NT2/D1 (cell line): ENCODE measurements around the gene PRKD3.
"Not testable (repeated sequence)": the region's sequence is repeated elsewhere in the genome, so short reads cannot be mapped to it uniquely, and the experiment has no call there.

ENCODE experiments used
- DNase-seq: peaks from one replicate; pipeline ENCODE4 v3.0.0-alpha.2; 2011; ENCODE audit warnings: low read depth, low spot score
- H3K27me3 ChIP-seq: 2 replicates; pipeline ENCODE4 v1.6.0; 2011; ENCODE audit warnings: mild to moderate bottlenecking; ENCODE audit not compliant: insufficient read length, insufficient read depth
- H3K36me3 ChIP-seq: 2 replicates; pipeline ENCODE4 v1.6.1; 2011; ENCODE audit warnings: mild to moderate bottlenecking, low read length, mixed read lengths; ENCODE audit not compliant: insufficient read depth, insufficient read length
- H3K4me1 ChIP-seq: 2 replicates; pipeline ENCODE4 v1.5.1; 2011; ENCODE audit not compliant: insufficient read depth, insufficient read length
- H3K4me3 ChIP-seq: 2 replicates; pipeline ENCODE4 v1.5.1; 2011; ENCODE audit warnings: low read depth; ENCODE audit not compliant: insufficient read length
- H3K9ac ChIP-seq: 2 replicates; pipeline ENCODE4 v1.6.0; 2011; ENCODE audit warnings: low read depth; ENCODE audit not compliant: insufficient read length
- H3K9me3 ChIP-seq: 2 replicates; pipeline ENCODE4 v1.5.1; 2011; ENCODE audit warnings: mild to moderate bottlenecking, low read length; ENCODE audit not compliant: insufficient read depth
- SUZ12 ChIP-seq: IDR thresholded peaks from 2 replicates; pipeline ENCODE4 v1.6.1; 2011; ENCODE audit not compliant: insufficient read length, insufficient read depth; ENCODE audit errors: extremely low read depth
- YY1 ChIP-seq: IDR thresholded peaks from 2 replicates; pipeline ENCODE4 v1.6.1; 2011; ENCODE audit not compliant: insufficient read length, insufficient read depth
- ZNF274 ChIP-seq: IDR thresholded peaks from 2 replicates; pipeline ENCODE4 v1.6.1; 2011; ENCODE audit warnings: mild to moderate bottlenecking, low read depth, low read length

The PRKD3 gene

GRCh38 chr2:37295469-37296073 lies 29.1 kb downstream of the PRKD3 start:
- no peak overlapping the region for H3K4me3 ChIP-seq
- TF ChIP-seq ZNF274 (no peak), YY1 (no peak), SUZ12 (no peak)
- H3K4me1 ChIP-seq: no peaks in the 10 kb centered on the region
- no peaks in the 10 kb centered on the region for H3K27me3 ChIP-seq
- H3K9me3 ChIP-seq: no peaks in the 10 kb centered on the region
- no peak for DNase-seq
- no peak overlapping the region for H3K9ac ChIP-seq
- H3K36me3 ChIP-seq: peaks cover 14% of the 10 kb centered on the region

GRCh38 chr2:37294858-37295257 lies 29.8 kb downstream of the PRKD3 start:
- not testable (repeated sequence) for H3K27me3 ChIP-seq, H3K9ac ChIP-seq, H3K4me3 ChIP-seq, H3K9me3 ChIP-seq, H3K4me1 ChIP-seq, DNase-seq
- peaks cover 17% of the 10 kb centered on the region for H3K36me3 ChIP-seq

GRCh38 chr2:37291680-37292079 lies 33.0 kb downstream of the PRKD3 start:
- no peaks in the 10 kb centered on the region for H3K27me3 ChIP-seq
- no peak for DNase-seq
- no peak overlapping the region for H3K4me3 ChIP-seq
- no peak for TF ChIP-seq ZNF274
- peaks cover 36% of the 10 kb centered on the region for H3K36me3 ChIP-seq
- no peak overlapping the region for H3K9ac ChIP-seq
- H3K4me1 ChIP-seq: no peaks in the 10 kb centered on the region
- H3K9me3 ChIP-seq: no peaks in the 10 kb centered on the region

- H3K4me1 ChIP-seq: no peaks in the 10 kb centered on the region
- TF ChIP-seq SUZ12 (no peak), ZNF274 (no peak), YY1 (no peak)
- H3K4me3 ChIP-seq: no peak overlapping the region
- no peaks in the 10 kb centered on the region for H3K9me3 ChIP-seq
- H3K27me3 ChIP-seq: no peaks in the 10 kb centered on the region
- DNase-seq: no peak
- peaks cover 51% of the 10 kb centered on the region for H3K36me3 ChIP-seq
- no peak overlapping the region for H3K9ac ChIP-seq
Measured at GRCh38 chr2:37287966-37288365, 36.7 kb downstream of the PRKD3 start.

GRCh38 chr2:37284381-37284780 lies 40.3 kb downstream of the PRKD3 start:
- Histone ChIP-seq H3K36me3 (peaks cover 57% of the 10 kb centered on the region), H3K9ac (no peak overlapping the region), H3K27me3 (no peaks in the 10 kb centered on the region), H3K9me3 (no peaks in the 10 kb centered on the region), H3K4me1 (no peaks in the 10 kb centered on the region), H3K4me3 (no peak overlapping the region)
- TF ChIP-seq ZNF274: no peak
- no peak for TF ChIP-seq YY1
- TF ChIP-seq SUZ12: no peak
- DNase-seq: no peak

GRCh38 chr2:37283207-37283606 lies 41.4 kb downstream of the PRKD3 start:
- no peak for DNase-seq
- Histone ChIP-seq H3K9ac (no peak overlapping the region), H3K27me3 (no peaks in the 10 kb centered on the region), H3K4me1 (no peaks in the 10 kb centered on the region), H3K9me3 (no peaks in the 10 kb centered on the region), H3K36me3 (peaks cover 51% of the 10 kb centered on the region), H3K4me3 (no peak overlapping the region)
- no peak for TF ChIP-seq ZNF274
- TF ChIP-seq SUZ12: no peak
- no peak for TF ChIP-seq YY1

GRCh38 chr2:37282746-37283145 lies 41.9 kb downstream of the PRKD3 start:
- H3K36me3 ChIP-seq: peaks cover 48% of the 10 kb centered on the region
- no peak for DNase-seq

GRCh38 chr2:37281916-37282315 lies 42.7 kb downstream of the PRKD3 start:
- Histone ChIP-seq H3K9me3 (no peaks in the 10 kb centered on the region), H3K9ac (no peak overlapping the region), H3K27me3 (no peaks in the 10 kb centered on the region), H3K36me3 (peaks cover 51% of the 10 kb centered on the region), H3K4me1 (no peaks in the 10 kb centered on the region), H3K4me3 (no peak overlapping the region)
- DNase-seq: no peak
- no peak for TF ChIP-seq SUZ12
- TF ChIP-seq YY1: no peak
- no peak for TF ChIP-seq ZNF274

More at GRCh38 chr2:37282746-37283145, 41.9 kb downstream of the PRKD3 start:
- H3K27me3 ChIP-seq: no peaks in the 10 kb centered on the region
- H3K4me3 ChIP-seq: no peak overlapping the region
- H3K9me3 ChIP-seq: no peaks in the 10 kb centered on the region
- no peak for TF ChIP-seq YY1
- no peak for TF ChIP-seq SUZ12
- TF ChIP-seq ZNF274: no peak
- no peak overlapping the region for H3K9ac ChIP-seq
- H3K4me1 ChIP-seq: no peaks in the 10 kb centered on the region
